Measurements from ENCODE around the gene CD247.

CD247 gene

GRCh38 chr1:167492481-167492910 is 25.8 kb downstream of the CD247 start:
- TF ChIP-seq, protein P1, sequence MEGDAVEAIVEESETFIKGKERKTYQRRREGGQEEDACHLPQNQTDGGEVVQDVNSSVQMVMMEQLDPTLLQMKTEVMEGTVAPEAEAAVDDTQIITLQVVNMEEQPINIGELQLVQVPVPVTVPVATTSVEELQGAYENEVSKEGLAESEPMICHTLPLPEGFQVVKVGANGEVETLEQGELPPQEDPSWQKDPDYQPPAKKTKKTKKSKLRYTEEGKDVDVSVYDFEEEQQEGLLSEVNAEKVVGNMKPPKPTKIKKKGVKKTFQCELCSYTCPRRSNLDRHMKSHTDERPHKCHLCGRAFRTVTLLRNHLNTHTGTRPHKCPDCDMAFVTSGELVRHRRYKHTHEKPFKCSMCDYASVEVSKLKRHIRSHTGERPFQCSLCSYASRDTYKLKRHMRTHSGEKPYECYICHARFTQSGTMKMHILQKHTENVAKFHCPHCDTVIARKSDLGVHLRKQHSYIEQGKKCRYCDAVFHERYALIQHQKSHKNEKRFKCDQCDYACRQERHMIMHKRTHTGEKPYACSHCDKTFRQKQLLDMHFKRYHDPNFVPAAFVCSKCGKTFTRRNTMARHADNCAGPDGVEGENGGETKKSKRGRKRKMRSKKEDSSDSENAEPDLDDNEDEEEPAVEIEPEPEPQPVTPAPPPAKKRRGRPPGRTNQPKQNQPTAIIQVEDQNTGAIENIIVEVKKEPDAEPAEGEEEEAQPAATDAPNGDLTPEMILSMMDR (conservative IDR thresholded peaks at IDR 0.05; ENCODE audit: low read length): no peak
- TF ChIP-seq EZH2phosphoT487 (IDR thresholded peaks at IDR 0.05; ENCODE audit: borderline replicate concordance): no peak
- peaks cover 4% of the 10 kb centered on the region for H3K4me1 ChIP-seq (ENCODE audit: insufficient read depth, low read length, poor library complexity, severe bottlenecking)
- no peak overlapping the region for H3K4me2 ChIP-seq (ENCODE audit: low read depth, low read length, poor library complexity, severe bottlenecking)
- H3K27me3 ChIP-seq (ENCODE audit: insufficient read depth, low read length, poor library complexity, severe bottlenecking): no peaks in the 10 kb centered on the region
- H3K9me3 ChIP-seq (ENCODE audit: insufficient read depth, low read depth, low read length): no peaks in the 10 kb centered on the region
- H3K9me2 ChIP-seq (replicated peaks; ENCODE audit: low read depth, low read length): no peaks in the 10 kb centered on the region
- peaks cover 49% of the 10 kb centered on the region for H4K20me1 ChIP-seq (ENCODE audit: insufficient read depth, low read length, poor library complexity, severe bottlenecking)
- H3K79me2 ChIP-seq (ENCODE audit: insufficient read depth, low read length): peaks cover 96% of the 10 kb centered on the region
- no peaks in the 10 kb centered on the region for H3F3A ChIP-seq (ENCODE audit: low read depth)
- H3K4me3 ChIP-seq (ENCODE audit: low read length, poor library complexity, severe bottlenecking): no peak overlapping the region
- no peak overlapping the region for H2AFZ ChIP-seq (ENCODE audit: low read length)
- H3K9ac ChIP-seq (ENCODE audit: low read depth, low read length, poor library complexity, severe bottlenecking): no peak overlapping the region
- H3K36me3 ChIP-seq (ENCODE audit: insufficient read depth, low read length): peaks cover 49% of the 10 kb centered on the region; the same call in 1 of the 2 replicates

- Histone ChIP-seq H3K4me2 (ENCODE audit: low read depth, low read length, poor library complexity, severe bottlenecking) (no peak overlapping the region), H3K9ac (ENCODE audit: low read depth, low read length, poor library complexity, severe bottlenecking) (no peak overlapping the region), H3K9me2 (replicated peaks; ENCODE audit: low read depth, low read length) (no peaks in the 10 kb centered on the region), H3K27me3 (ENCODE audit: insufficient read depth, low read length, poor library complexity, severe bottlenecking) (no peaks in the 10 kb centered on the region), H2AFZ (ENCODE audit: low read length) (no peak overlapping the region), H3K4me1 (ENCODE audit: insufficient read depth, low read length, poor library complexity, severe bottlenecking) (peaks cover 4% of the 10 kb centered on the region), H3K9me3 (ENCODE audit: insufficient read depth, low read depth, low read length) (no peaks in the 10 kb centered on the region), H3K36me3 (ENCODE audit: insufficient read depth, low read length) (peaks cover 49% of the 10 kb centered on the region; the same call in 1 of the 2 replicates), H3K4me3 (ENCODE audit: low read length, poor library complexity, severe bottlenecking) (no peak overlapping the region), H3K79me2 (ENCODE audit: insufficient read depth, low read length) (peaks cover 96% of the 10 kb centered on the region), H3F3A (ENCODE audit: low read depth) (no peaks in the 10 kb centered on the region), H4K20me1 (ENCODE audit: insufficient read depth, low read length, poor library complexity, severe bottlenecking) (peaks cover 43% of the 10 kb centered on the region)
- no peak for TF ChIP-seq EZH2phosphoT487 (IDR thresholded peaks at IDR 0.05; ENCODE audit: borderline replicate concordance)
- TF ChIP-seq, protein P1 (conservative IDR thresholded peaks at IDR 0.05; ENCODE audit: low read length): no peak
Observed at GRCh38 chr1:167491586-167492461, 26.5 kb downstream of the CD247 start.

GRCh38 chr1:167490765-167491164 is 27.6 kb downstream of the CD247 start:
- H3K4me3 ChIP-seq (ENCODE audit: low read length, poor library complexity, severe bottlenecking): no peak overlapping the region
- no peaks in the 10 kb centered on the region for H3K9me2 ChIP-seq (replicated peaks; ENCODE audit: low read depth, low read length)
- H3K4me1 ChIP-seq (ENCODE audit: insufficient read depth, low read length, poor library complexity, severe bottlenecking): peaks cover 4% of the 10 kb centered on the region
- no peaks in the 10 kb centered on the region for H3F3A ChIP-seq (ENCODE audit: low read depth)
- H3K79me2 ChIP-seq (ENCODE audit: insufficient read depth, low read length): peaks cover 96% of the 10 kb centered on the region
- no peak overlapping the region for H3K4me2 ChIP-seq (ENCODE audit: low read depth, low read length, poor library complexity, severe bottlenecking)
- H3K9me3 ChIP-seq (ENCODE audit: insufficient read depth, low read depth, low read length): no peaks in the 10 kb centered on the region
- H4K20me1 ChIP-seq (ENCODE audit: insufficient read depth, low read length, poor library complexity, severe bottlenecking): peaks cover 42% of the 10 kb centered on the region
- TF ChIP-seq, protein P1 (conservative IDR thresholded peaks at IDR 0.05; ENCODE audit: low read length): no peak
- TF ChIP-seq EZH2phosphoT487 (IDR thresholded peaks at IDR 0.05; ENCODE audit: borderline replicate concordance): no peak
- H3K9ac ChIP-seq (ENCODE audit: low read depth, low read length, poor library complexity, severe bottlenecking): no peak overlapping the region
- H3K36me3 ChIP-seq (ENCODE audit: insufficient read depth, low read length): peaks cover 46% of the 10 kb centered on the region; the same call in 1 of the 2 replicates
- no peaks in the 10 kb centered on the region for H3K27me3 ChIP-seq (ENCODE audit: insufficient read depth, low read length, poor library complexity, severe bottlenecking)
- H2AFZ ChIP-seq (ENCODE audit: low read length): no peak overlapping the region
